IMR-90 (cell line): ENCODE results near the gene IGFBP7. TPM values are rescaled to one million over a fixed set of nuclear protein-coding genes. Genes with fewer than 3 reads are reported as not detected.

Experiments used
- ATAC-seq: fragments of 200-7000 bp; cut with Tn5 transposase; 2 replicates; pipeline ENCODE4 v1.9.1; 2020; ENCODE audit warnings: low read depth, mild to moderate bottlenecking, moderate library complexity
- BruUV-seq: library from RNA; stranded (reverse); fragments of 400-500 nt; replicated peaks from 2 replicates; lab custom pipeline; 2021; lab: Mats Ljungman, UMichigan
- CTCF ChIA-PET: fragments of 300-600 bp; formaldehyde crosslinking; extraction: SDS; loops from one replicate; lab custom pipeline; 2021; ENCODE audit warnings: antibody characterized with exemption; lab: Yijun Ruan, JAX
- POLR2A ChIA-PET: fragments of 300-600 bp; sonication (Branson Sonifier 250); formaldehyde crosslinking; loops from one replicate; lab custom pipeline; 2022; ENCODE audit warnings: antibody characterized with exemption; ENCODE audit not compliant: unreplicated experiment; lab: Charles Lee
- DNase-seq: peaks from one replicate; pipeline ENCODE4 v3.0.0; 2013
- H2AFZ ChIP-seq: replicated peaks from 2 replicates; pipeline ENCODE3; 2013; ENCODE audit warnings: low read length, mild to moderate bottlenecking; ENCODE audit not compliant: poor library complexity
- H2AK5ac ChIP-seq: 2 replicates; pipeline ENCODE4 v1.6.1; 2013; ENCODE audit warnings: low read depth, low read length, inconsistent platforms
- H2AK9ac ChIP-seq: replicated peaks from 2 replicates; pipeline ENCODE3; 2013; ENCODE audit warnings: mild to moderate bottlenecking, low read depth, low read length, moderate library complexity; ENCODE audit not compliant: poor library complexity
- H2BK120ac ChIP-seq: 2 replicates; pipeline ENCODE4 v1.6.1; 2013; ENCODE audit warnings: low read depth, low read length, inconsistent platforms
- H2BK15ac ChIP-seq: 3 replicates; pipeline ENCODE4 v1.6.1; 2013; ENCODE audit warnings: low read depth, low read length, inconsistent platforms
- H2BK20ac ChIP-seq: 2 replicates; pipeline ENCODE4 v1.6.1; 2013; ENCODE audit warnings: low read depth, mild to moderate bottlenecking, inconsistent platforms, low read length, moderate library complexity
- H2BK5ac ChIP-seq: 2 replicates; pipeline ENCODE4 v1.6.1; 2013; ENCODE audit warnings: mild to moderate bottlenecking, low read depth, low read length, inconsistent platforms; ENCODE audit not compliant: poor library complexity, severe bottlenecking
- H3K14ac ChIP-seq: replicated peaks from 2 replicates; pipeline ENCODE4 v1.6.1; 2013; ENCODE audit warnings: low read depth, low read length, inconsistent platforms
- H3K18ac ChIP-seq: 2 replicates; pipeline ENCODE4 v1.6.1; 2013; ENCODE audit warnings: low read depth, low read length, control low read depth
- H3K23ac ChIP-seq: 2 replicates; pipeline ENCODE4 v1.6.1; 2013; ENCODE audit warnings: low read depth, low read length, inconsistent platforms
- H3K27ac ChIP-seq: 2 replicates; pipeline ENCODE4 v1.5.1; 2013; ENCODE audit warnings: mild to moderate bottlenecking, control low read depth, low read length; ENCODE audit not compliant: insufficient read depth
- H3K27me3 ChIP-seq: 2 replicates; pipeline ENCODE4 v1.6.1; 2013; ENCODE audit warnings: low read length; ENCODE audit not compliant: control insufficient read depth, insufficient read depth
- H3K36me3 ChIP-seq: 2 replicates; pipeline ENCODE4 v1.6.1; 2013; ENCODE audit warnings: low read length, mixed read lengths; ENCODE audit not compliant: control insufficient read depth, insufficient read depth
- H3K4ac ChIP-seq: 2 replicates; pipeline ENCODE4 v1.6.1; 2013; ENCODE audit warnings: low read depth, low read length, inconsistent platforms
- H3K4me1 ChIP-seq: 2 replicates; pipeline ENCODE4 v1.6.1; 2013; ENCODE audit warnings: low read length, mixed read lengths; ENCODE audit not compliant: control insufficient read depth, insufficient read depth
- H3K4me2 ChIP-seq: 2 replicates; pipeline ENCODE4 v1.6.1; 2013; ENCODE audit warnings: low read depth, mild to moderate bottlenecking, control low read depth, low read length, moderate library complexity
- H3K4me3 ChIP-seq: 2 replicates; pipeline ENCODE4 v1.5.1; 2013; ENCODE audit warnings: low read depth, mild to moderate bottlenecking, control low read depth, low read length, moderate library complexity; ENCODE audit not compliant: insufficient read depth
- H3K56ac ChIP-seq: 2 replicates; pipeline ENCODE4 v1.6.1; 2013; ENCODE audit warnings: low read length, inconsistent platforms; ENCODE audit not compliant: insufficient read depth; ENCODE audit errors: extremely low read depth
- H3K79me1 ChIP-seq, 2 experiments: 2 replicates each; pipeline ENCODE4 v1.6.1; 2013; ENCODE audit warnings: low read length in 2 of 2, inconsistent platforms in 1 of 2, low read depth in 1 of 2
- H3K9ac ChIP-seq: 2 replicates; pipeline ENCODE4 v1.6.1; 2013; ENCODE audit warnings: low read depth, low read length, control low read depth
- H3K9me1 ChIP-seq: 2 replicates; pipeline ENCODE4 v1.6.1; 2013; ENCODE audit warnings: low read length, inconsistent platforms; ENCODE audit not compliant: insufficient read depth
- H3K9me3 ChIP-seq: 2 replicates; pipeline ENCODE4 v1.6.1; 2013; ENCODE audit warnings: low read length; ENCODE audit not compliant: control insufficient read depth, insufficient read depth
- H4K20me1 ChIP-seq: 2 replicates; pipeline ENCODE4 v1.6.1; 2013; ENCODE audit warnings: low read length, inconsistent platforms; ENCODE audit not compliant: insufficient read depth
- H4K5ac ChIP-seq: 2 replicates; pipeline ENCODE4 v1.6.1; 2013; ENCODE audit warnings: mild to moderate bottlenecking, low read depth, low read length, control low read depth
- H4K8ac ChIP-seq, 2 experiments: 2 replicates each; pipeline ENCODE4 v1.6.1; 2013; ENCODE audit warnings: low read depth in 2 of 2, low read length in 2 of 2, control low read depth in 1 of 2, inconsistent platforms in 1 of 2
- H4K91ac ChIP-seq: 2 replicates; pipeline ENCODE4 v1.6.1; 2013; ENCODE audit warnings: low read depth, low read length, inconsistent platforms; ENCODE audit not compliant: insufficient read depth
- CEBPB ChIP-seq: IDR thresholded peaks from 2 replicates; pipeline ENCODE4 v1.6.1; 2012; ENCODE audit warnings: low read depth, low read length, improper control_type of control experiment
- CHD1 ChIP-seq: IDR thresholded peaks from 2 replicates; pipeline ENCODE4 v1.6.1; 2012; ENCODE audit warnings: low read depth, low read length, improper control_type of control experiment
- FOS ChIP-seq: fragments of 150-350 bp; IDR thresholded peaks from 2 replicates; pipeline ENCODE4 v1.6.1; 2016; ENCODE audit warnings: low read depth, low read length
- MAFK ChIP-seq: IDR thresholded peaks from 2 replicates; pipeline ENCODE4 v1.6.1; 2012; ENCODE audit warnings: low read depth, low read length, improper control_type of control experiment
- MAZ ChIP-seq: IDR thresholded peaks from 2 replicates; pipeline ENCODE4 v1.6.1; 2012; ENCODE audit warnings: low read depth, mild to moderate bottlenecking, low read length, improper control_type of control experiment, moderate library complexity, borderline replicate concordance
- NFE2L2 ChIP-seq: fragments of 150-350 bp; IDR thresholded peaks from 2 replicates; pipeline ENCODE4 v1.6.1; 2016; ENCODE audit warnings: low read depth, mild to moderate bottlenecking, low read length
- POLR2A ChIP-seq: IDR thresholded peaks from 2 replicates; pipeline ENCODE4 v1.6.1; 2012; ENCODE audit warnings: mild to moderate bottlenecking, low read depth, low read length
- RAD21 ChIP-seq: IDR thresholded peaks from 2 replicates; pipeline ENCODE4 v1.6.1; 2012; ENCODE audit warnings: low read length, improper control_type of control experiment
- RCOR1 ChIP-seq: IDR thresholded peaks from 2 replicates; pipeline ENCODE4 v1.6.1; 2012; ENCODE audit warnings: mild to moderate bottlenecking, low read length, improper control_type of control experiment; ENCODE audit not compliant: insufficient replicate concordance
- RFX5 ChIP-seq: IDR thresholded peaks from 2 replicates; pipeline ENCODE4 v1.8.0; 2012; ENCODE audit warnings: low read depth, mild to moderate bottlenecking, low read length, moderate library complexity
- SMC3 ChIP-seq: fragments of 150-350 bp; IDR thresholded peaks from 2 replicates; pipeline ENCODE4 v1.6.1; 2016; ENCODE audit warnings: low read depth, mild to moderate bottlenecking, antibody characterized with exemption, low read length, moderate library complexity
- WGBS, 2 experiments: methylation state at CpG; one replicate each; pipeline versions ENCODE4 v1.1.5 to v1.1.7; 2013; ENCODE audit warnings: missing lambda C conversion rate in 2 of 2; ENCODE audit not compliant: insufficient read length in 1 of 2; ENCODE audit errors: extremely low coverage in 2 of 2; 5-methylcytosine and 5-hydroxymethylcytosine counted together
- dilution Hi-C: fragments of 300-500 bp; cut with HindIII; formaldehyde crosslinking; loops from one replicate; pipeline ENCODE4 v1.14.3; 2018; ENCODE audit warnings: low sequenced_read_pairs; ENCODE audit not compliant: unreplicated experiment
- in situ Hi-C: fragments of 300-500 bp; cut with MboI; formaldehyde crosslinking; loops from 3 replicates; pipeline ENCODE4 v1.14.3; 2019; ENCODE audit warnings: low sequenced_read_pairs, inconsistent platforms, mixed read lengths
- intact Hi-C: fragments of 100-400 bp; cut with micrococcal nuclease; formaldehyde crosslinking; loops from 2 replicates; pipeline ENCODE4 v1.10.0; 2022
- polyA plus RNA-seq, 3 experiments: library from polyadenylated mRNA; depleted of rRNA; stranded (reverse); fragments of >200 nt; gene quantifications; 2 replicates each; pipeline ENCODE4 v1.2.3, GENCODE V29; 2012; ENCODE audit warnings: low replicate concordance in 1 of 3
- total RNA-seq: library from RNA; depleted of rRNA; stranded (reverse); fragments of >200 nt; gene quantifications from 2 replicates; pipeline ENCODE4 v1.2.3, GENCODE V29; 2012
- TF ChIP-seq, protein P1 (sequence below): fragments of 150-350 bp; IDR thresholded peaks from 2 replicates; pipeline ENCODE4 v1.6.1; 2017; ENCODE audit warnings: mild to moderate bottlenecking, antibody characterized with exemption, low read length, low read depth
- TF ChIP-seq, protein P2 (sequence below): fragments of 150-350 bp; IDR thresholded peaks from 2 replicates; pipeline ENCODE4 v1.6.1; 2016; ENCODE audit warnings: low read depth, mild to moderate bottlenecking, low read length, moderate library complexity, borderline replicate concordance

Gene IGFBP7
- total and polyA plus RNA-seq, 2 of the 4 experiments (the other 2 are of a cell fraction): 33.2 to 267 TPM

DNA sequence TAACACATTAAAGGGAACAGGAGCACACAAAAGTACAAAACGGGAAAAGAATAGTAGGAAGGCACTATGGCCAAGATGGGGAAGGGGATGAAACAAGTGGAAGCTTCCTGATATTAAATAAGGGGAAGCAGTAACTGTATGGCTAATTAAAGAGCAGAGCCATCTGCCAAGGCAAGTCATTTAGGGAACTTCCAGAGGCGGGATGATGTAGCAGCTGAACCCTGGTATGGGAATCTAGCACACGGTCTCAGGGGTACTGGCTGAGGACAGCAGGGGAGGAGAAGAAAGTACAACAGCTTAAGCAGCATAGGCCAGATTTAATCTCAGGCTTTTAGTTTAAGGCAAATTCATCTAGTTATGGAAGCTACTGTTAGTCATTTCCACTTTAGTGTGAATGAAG lies 59.1 kb downstream of the IGFBP7 start:
- H3K9me1 ChIP-seq: peaks cover 23% of the 10 kb centered on the region
- no peak overlapping the region for H2AK5ac ChIP-seq
- peak overlapping the region; percentile 33; the same call in 1 of the 2 replicates for H3K14ac ChIP-seq
- H4K5ac ChIP-seq: peak overlapping the region; percentile 55; the same call in 1 of the 2 replicates
- peak overlapping the region; percentile 11; the same call in 1 of the 3 replicates for H2BK15ac ChIP-seq
- H4K91ac ChIP-seq: 0 out of 2 replicates have a peak overlapping the region, but pooled peaks have one; percentile 16
- no peak overlapping the region for H2AFZ ChIP-seq
- no peak for TF ChIP-seq SMC3
- no peak for TF ChIP-seq CEBPB
- TF ChIP-seq, protein P1, sequence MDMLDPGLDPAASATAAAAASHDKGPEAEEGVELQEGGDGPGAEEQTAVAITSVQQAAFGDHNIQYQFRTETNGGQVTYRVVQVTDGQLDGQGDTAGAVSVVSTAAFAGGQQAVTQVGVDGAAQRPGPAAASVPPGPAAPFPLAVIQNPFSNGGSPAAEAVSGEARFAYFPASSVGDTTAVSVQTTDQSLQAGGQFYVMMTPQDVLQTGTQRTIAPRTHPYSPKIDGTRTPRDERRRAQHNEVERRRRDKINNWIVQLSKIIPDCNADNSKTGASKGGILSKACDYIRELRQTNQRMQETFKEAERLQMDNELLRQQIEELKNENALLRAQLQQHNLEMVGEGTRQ: no peak
- TF ChIP-seq RAD21: no peak
- no peak for TF ChIP-seq MAFK
- TF ChIP-seq, protein P2, sequence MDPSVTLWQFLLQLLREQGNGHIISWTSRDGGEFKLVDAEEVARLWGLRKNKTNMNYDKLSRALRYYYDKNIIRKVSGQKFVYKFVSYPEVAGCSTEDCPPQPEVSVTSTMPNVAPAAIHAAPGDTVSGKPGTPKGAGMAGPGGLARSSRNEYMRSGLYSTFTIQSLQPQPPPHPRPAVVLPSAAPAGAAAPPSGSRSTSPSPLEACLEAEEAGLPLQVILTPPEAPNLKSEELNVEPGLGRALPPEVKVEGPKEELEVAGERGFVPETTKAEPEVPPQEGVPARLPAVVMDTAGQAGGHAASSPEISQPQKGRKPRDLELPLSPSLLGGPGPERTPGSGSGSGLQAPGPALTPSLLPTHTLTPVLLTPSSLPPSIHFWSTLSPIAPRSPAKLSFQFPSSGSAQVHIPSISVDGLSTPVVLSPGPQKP: no peak
- no peak for TF ChIP-seq RFX5
- TF ChIP-seq MAZ: no peak
- no peak for TF ChIP-seq RCOR1
- no peak for TF ChIP-seq CHD1
- no peak for TF ChIP-seq NFE2L2
- no peak for TF ChIP-seq FOS
- no peak for TF ChIP-seq POLR2A
- BruUV-seq: no TSS peak
- H2BK120ac ChIP-seq: 0 out of 2 replicates have a peak overlapping the region, but pooled peaks have one; percentile 16
- in situ Hi-C loops (no loop called here), intact Hi-C loops (no loop called here), dilution Hi-C loops (no loop called here)
- no peak overlapping the region for H3K27ac ChIP-seq
- WGBS, 2 experiments: 100% methylated on average over 3 of the region's 3 CpGs; no CpG with 5 or more reads in 1 of the 2 experiments
- POLR2A ChIA-PET: no interaction called here
- H3K18ac ChIP-seq: no peak overlapping the region
- no peak overlapping the region for H3K56ac ChIP-seq
- peak overlapping the region; percentile 48; the same call in 1 of the 2 replicates for H2BK20ac ChIP-seq
- no peak overlapping the region for H3K9ac ChIP-seq
- DNase-seq (peak; percentile 24), ATAC-seq (no peak)
- peak overlapping the region; percentile 28 for H2BK5ac ChIP-seq
- 0 out of 2 replicates have a peak, but pooled peaks cover 2% of the 10 kb centered on the region for H3K9me3 ChIP-seq
- H3K4ac ChIP-seq: no peak overlapping the region
- peaks cover 15% of the 10 kb centered on the region for H3K4me1 ChIP-seq
- no peak overlapping the region for H3K4me3 ChIP-seq
- no peaks in the 10 kb centered on the region for H4K20me1 ChIP-seq
- no peak overlapping the region for H2AK9ac ChIP-seq
- CTCF ChIA-PET: no interaction called here
- peaks cover 14 to 87% of the 10 kb centered on the region in 2 experiments for H3K79me1 ChIP-seq
- H4K8ac ChIP-seq: no peak overlapping the region; a peak in 1 of 4 replicates
- no peak overlapping the region for H3K4me2 ChIP-seq
- H3K23ac ChIP-seq: no peak overlapping the region
- peaks cover 4% of the 10 kb centered on the region; the same call in 1 of the 2 replicates for H3K36me3 ChIP-seq
- no peaks in the 10 kb centered on the region for H3K27me3 ChIP-seq
